HUES6 (cell line): ENCODE results near the gene HMG20B.
"Not testable (repeated sequence)": the region's sequence is repeated elsewhere in the genome, so short reads cannot be mapped to it uniquely, and the experiment has no call there.

ENCODE experiments used
- H3K27ac ChIP-seq: 2 replicates; pipeline ENCODE4 v1.7.0; 2013; ENCODE audit warnings: low read depth, mild to moderate bottlenecking, low read length, inconsistent platforms
- H3K27me3 ChIP-seq: 2 replicates; pipeline ENCODE4 v1.6.1; 2013; ENCODE audit warnings: low read length; ENCODE audit not compliant: control insufficient read depth, insufficient read depth
- H3K36me3 ChIP-seq: 2 replicates; pipeline ENCODE4 v1.6.1; 2013; ENCODE audit warnings: low read length; ENCODE audit not compliant: control insufficient read depth, insufficient read depth
- H3K4me1 ChIP-seq: 2 replicates; pipeline ENCODE4 v1.6.1; 2013; ENCODE audit warnings: low read length; ENCODE audit not compliant: control insufficient read depth, insufficient read depth
- H3K4me3 ChIP-seq: 2 replicates; pipeline ENCODE4 v1.5.1; 2013; ENCODE audit warnings: low read depth, low read length
- H3K9ac ChIP-seq: one replicate; pipeline ENCODE4 v1.6.1; 2013; ENCODE audit warnings: mild to moderate bottlenecking, low read length
- H3K9me3 ChIP-seq: 2 replicates; pipeline ENCODE4 v1.6.1; 2013; ENCODE audit warnings: low read depth, low read length; ENCODE audit not compliant: control insufficient read depth, insufficient read depth

Gene HMG20B

DNA sequence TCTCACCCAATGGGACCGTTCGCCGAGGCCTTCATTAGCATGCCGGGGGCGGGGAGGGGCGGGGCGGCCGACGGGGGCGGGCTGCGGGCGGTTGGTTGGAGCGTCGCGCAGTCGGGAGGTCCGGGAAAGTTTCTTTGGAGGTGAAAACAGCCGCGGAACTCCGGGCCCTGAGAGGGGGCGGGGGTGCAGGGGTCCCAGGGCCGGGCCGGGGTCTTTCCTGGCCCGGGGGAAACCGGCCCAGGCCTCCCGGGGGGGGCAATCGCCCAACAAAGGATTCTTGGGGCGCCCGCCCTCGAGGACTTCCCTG is at the start of gene HMG20B:
HMG20B (plus strand) TSS at position 90 of the 307 bp plus-strand sequence. CDS start 366 bp downstream, outside the sequence.
- no peaks in the 10 kb centered on the region for H3K9me3 ChIP-seq
- peak within 1 kb of the TSS; percentile 93 for H3K4me3 ChIP-seq
- H3K27me3 ChIP-seq: no peaks in the 10 kb centered on the region
- H3K9ac ChIP-seq: peak within 1 kb of the TSS; percentile 68
- H3K27ac ChIP-seq: peak within 1 kb of the TSS; percentile 70; the same call in 1 of the 2 replicates
- H3K36me3 ChIP-seq: 0 out of 2 replicates have a peak, but pooled peaks cover 2% of the 10 kb centered on the region
- H3K4me1 ChIP-seq: peaks cover 8% of the 10 kb centered on the region

DNA sequence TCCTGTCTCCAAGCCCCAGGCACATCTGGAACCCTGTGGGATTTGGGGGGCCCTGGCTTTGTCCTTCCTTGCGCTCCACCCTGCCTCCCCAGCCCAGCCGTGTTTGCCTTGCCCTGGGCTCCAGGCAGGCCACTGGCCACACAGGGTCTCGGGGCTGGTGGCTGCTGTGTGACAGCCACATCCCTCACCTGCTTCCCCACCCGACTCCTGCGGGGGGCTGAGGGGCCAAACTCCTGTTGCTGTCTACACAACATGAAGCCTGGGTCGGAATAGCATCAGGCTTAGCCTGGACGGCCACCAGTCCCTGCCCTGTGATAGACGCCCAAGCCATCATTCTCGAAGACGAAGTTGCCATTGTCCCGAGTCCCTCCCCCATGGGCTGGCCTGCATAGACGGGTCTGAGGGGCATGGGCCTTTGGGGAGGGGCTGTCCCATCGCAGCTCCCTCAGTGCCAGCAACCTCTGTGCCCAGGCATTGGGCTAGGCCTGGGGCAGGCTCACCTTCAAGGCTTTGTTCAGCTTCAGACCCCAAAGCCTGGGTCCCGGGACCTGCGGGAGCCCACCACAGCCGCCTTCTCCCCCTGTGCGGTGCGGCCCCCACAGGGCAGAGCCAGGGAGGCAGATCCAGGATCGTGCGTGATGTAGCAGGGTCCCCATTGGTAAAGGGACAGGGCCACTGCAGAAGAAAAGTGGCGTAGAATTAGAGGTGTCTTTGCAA is 49.2 kb upstream of the HMG20B start:
- Histone ChIP-seq H3K27me3 (no peaks in the 10 kb centered on the region), H3K36me3 (peaks cover 52% of the 10 kb centered on the region), H3K4me3 (no peak overlapping the region), H3K9me3 (no peaks in the 10 kb centered on the region), H3K4me1 (peaks cover 26% of the 10 kb centered on the region), H3K27ac (no peak overlapping the region), H3K9ac (no peak overlapping the region)

DNA sequence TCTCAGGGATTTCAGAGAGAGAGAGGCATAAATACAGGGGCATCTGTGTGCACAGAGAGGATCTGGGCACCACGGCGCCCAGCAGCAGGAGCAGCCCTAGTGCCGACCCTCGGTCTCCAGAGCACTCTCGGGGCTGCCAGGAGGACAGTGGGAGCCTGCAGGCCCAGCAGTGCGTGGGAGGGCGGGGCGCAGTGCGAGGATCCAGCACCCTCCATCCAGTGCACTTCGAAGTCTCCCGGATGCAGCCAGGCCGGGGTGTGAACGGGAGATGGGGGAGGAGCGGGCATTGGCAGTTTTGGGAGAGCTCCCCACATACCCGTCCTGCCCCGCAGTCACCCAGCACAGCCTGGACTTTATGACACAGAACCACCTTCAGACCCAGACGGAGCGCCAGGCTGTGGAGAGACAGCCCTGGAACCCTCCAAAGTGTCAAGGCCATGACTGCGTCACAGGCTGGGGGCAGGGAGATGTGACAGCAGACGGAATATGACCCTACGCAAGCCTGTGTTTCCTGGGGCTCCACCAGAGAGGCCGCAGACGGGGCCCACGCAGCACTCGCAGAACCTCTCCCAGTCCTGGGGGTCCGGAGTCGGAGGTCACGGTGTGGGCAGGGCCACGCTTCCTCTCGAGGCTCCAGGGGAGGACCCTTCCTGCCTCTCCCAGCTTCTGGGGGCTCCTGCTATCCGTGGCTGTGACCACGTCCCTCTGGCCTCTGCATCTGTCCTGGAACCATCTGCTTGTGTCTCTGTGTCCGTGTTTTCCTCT is 48.5 kb upstream of the HMG20B start:
- no peak overlapping the region for H3K9ac ChIP-seq
- peaks cover 55% of the 10 kb centered on the region for H3K36me3 ChIP-seq
- H3K4me3 ChIP-seq: no peak overlapping the region
- H3K4me1 ChIP-seq: peaks cover 18% of the 10 kb centered on the region
- no peak overlapping the region for H3K27ac ChIP-seq
- H3K9me3 ChIP-seq: no peaks in the 10 kb centered on the region
- H3K27me3 ChIP-seq: no peaks in the 10 kb centered on the region

DNA sequence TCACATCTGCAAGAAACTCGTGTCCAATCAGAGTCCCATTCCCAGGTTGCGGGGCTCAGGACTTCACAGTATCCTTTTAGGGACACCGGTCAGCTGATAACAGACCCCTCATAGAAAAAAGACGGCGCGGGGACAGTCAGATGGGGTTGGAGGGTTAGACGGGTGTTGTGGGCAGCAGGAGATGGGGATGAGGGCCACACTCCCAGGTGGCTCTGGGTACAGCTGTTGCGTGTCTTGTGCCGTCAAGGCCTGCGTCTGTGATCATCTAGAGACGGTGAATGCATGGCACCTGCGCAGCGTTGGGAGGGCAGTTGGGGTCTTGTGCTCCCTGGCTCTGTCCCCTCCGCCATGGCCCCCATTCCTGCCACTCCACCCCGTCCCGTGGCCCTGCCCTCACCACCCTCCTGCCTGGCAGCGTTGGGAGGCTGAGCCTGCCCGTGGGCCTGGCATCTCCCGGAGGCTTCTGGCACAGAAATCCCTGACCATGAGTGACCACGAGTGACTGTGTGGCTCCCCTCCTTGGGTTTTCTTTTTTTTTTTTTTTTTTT is 47.8 kb upstream of the HMG20B start:
- Histone ChIP-seq H3K27me3 (no peaks in the 10 kb centered on the region), H3K9me3 (no peaks in the 10 kb centered on the region), H3K36me3 (peaks cover 51% of the 10 kb centered on the region), H3K27ac (no peak overlapping the region), H3K4me1 (peaks cover 11% of the 10 kb centered on the region; the same call in 1 of the 2 replicates), H3K9ac (no peak overlapping the region), H3K4me3 (no peak overlapping the region)

DNA sequence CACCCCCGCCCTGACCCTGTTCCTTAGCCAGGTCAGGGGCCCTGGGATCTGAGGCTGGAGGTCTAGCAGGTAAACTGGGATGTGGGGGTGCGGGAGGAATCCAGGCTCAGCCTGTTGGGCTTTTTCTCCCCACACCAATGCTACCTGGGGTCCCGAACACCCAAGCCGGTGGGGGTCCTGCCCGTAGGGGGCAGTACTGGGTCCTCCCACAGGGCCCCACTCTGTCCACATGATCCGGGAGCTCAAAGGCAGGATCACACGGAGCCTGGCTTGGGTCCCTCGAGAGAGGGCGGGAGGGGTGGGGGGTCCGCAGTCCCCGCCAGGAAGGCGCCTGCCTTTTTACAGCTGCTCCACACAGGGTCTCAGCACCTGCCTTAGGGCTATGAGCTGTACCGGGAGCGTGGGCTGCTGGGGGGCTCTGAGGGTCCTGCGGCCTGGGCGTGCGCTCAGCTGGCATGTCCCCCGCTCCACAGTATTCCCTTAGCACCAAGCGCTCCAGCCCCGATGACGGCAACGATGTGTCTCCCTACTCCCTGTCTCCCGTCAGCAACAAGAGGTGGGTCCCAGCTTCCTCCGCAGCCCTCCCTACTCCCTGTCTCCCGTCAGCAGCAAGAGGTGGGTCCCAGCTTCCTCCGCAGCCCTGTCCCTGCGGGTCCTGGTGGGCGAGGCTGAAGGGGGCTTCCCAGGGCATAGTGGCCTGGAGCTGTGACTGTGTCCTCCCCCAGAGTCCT is 46.1 kb upstream of the HMG20B start:
- H3K9ac ChIP-seq: no peak overlapping the region
- no peak overlapping the region for H3K27ac ChIP-seq
- no peaks in the 10 kb centered on the region for H3K4me1 ChIP-seq
- H3K4me3 ChIP-seq: no peak overlapping the region
- H3K27me3 ChIP-seq: no peaks in the 10 kb centered on the region
- H3K9me3 ChIP-seq: no peaks in the 10 kb centered on the region
- peaks cover 66% of the 10 kb centered on the region for H3K36me3 ChIP-seq

DNA sequence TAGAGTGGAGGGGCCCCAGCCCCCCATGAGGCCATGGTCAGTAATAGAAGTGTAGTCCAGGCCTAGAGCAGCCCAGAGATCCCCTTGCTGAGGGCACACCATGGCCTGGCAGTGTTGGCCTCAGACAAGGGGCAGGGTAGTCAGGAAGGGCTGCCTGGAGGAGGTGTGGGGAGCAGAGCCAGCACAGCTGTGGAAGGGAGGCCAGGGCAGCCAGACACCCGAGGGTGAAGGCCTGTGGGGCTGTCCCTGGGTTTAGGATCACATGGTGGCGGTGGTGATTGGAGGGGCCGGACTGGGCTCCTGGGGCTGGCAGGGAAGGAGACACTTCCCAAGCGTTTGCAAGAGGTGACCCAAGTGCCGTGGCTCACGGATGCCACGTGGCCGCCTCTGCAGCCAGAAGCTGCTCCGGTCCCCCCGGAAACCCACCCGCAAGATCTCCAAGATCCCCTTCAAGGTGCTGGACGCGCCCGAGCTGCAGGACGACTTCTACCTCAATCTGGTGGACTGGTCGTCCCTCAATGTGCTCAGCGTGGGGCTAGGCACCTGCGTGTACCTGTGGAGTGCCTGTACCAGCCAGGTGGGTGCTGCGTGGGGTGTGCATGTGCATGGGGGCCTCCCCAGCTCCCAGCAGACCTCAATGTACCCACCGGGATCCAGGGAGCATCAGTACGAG is 45.4 kb upstream of the HMG20B start:
- H3K36me3 ChIP-seq: peaks cover 68% of the 10 kb centered on the region

DNA sequence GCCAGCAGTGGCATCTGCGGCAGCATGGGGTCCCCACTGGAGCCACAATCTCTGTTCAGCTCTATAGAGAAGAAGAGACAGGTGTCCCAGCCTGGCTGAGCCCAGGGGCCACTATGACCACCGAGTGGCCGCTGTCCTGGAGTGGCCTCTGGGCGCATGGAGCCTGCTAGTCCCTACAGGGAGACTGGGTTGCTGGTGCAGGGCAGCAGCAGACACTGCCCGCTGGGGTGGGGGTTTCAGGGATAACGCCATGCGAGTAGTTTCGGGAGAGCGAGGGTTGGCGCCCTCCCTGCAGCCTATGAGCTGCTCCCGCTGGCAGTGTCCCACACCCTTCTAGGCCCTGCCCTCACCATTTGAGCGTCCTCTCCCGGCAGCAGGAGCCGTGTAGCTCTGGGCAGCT is 44.7 kb upstream of the HMG20B start:
- Histone ChIP-seq H3K9me3 (no peaks in the 10 kb centered on the region), H3K27ac (no peak overlapping the region), H3K9ac (no peak overlapping the region), H3K36me3 (peaks cover 75% of the 10 kb centered on the region), H3K4me1 (no peaks in the 10 kb centered on the region), H3K4me3 (no peak overlapping the region), H3K27me3 (no peaks in the 10 kb centered on the region)

More for the DNA sequence above, 45.4 kb upstream of the HMG20B start:
- Histone ChIP-seq H3K27ac (no peak overlapping the region), H3K9ac (no peak overlapping the region), H3K27me3 (no peaks in the 10 kb centered on the region), H3K4me1 (no peaks in the 10 kb centered on the region), H3K9me3 (no peaks in the 10 kb centered on the region), H3K4me3 (no peak overlapping the region)

DNA sequence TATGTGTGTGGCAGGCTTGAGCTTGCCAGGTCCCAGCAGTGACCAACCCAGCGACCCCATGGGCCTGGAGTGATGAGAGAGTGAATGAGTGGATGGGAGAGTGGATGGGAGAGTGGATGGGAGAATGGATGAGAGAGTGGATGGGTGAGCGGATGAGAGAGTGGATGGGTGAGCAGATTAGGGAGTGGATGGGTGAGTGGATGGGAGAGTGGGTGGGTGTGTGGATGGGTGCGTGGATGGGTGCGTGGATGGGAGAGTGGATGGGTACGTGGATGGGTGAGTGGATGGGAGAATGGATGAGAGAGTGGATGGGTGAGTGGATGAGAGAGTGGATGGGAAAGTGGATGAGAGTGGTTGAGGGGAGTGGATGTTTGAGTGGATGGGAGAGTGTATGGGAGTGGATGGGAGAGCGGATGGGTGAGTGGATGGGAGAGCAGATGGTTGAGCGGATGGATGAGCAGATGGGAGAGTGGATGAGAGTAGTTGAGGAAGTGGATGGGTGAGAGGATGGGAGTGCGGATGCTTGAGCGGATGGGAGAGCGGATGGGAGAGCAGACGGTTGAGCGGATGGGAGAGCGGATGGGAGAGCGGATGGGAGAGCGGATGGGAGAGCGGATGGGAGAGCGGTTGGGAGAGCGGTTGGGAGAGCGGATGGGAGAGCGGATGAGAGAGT is 44.1 kb upstream of the HMG20B start:
- H3K27me3 ChIP-seq: no peaks in the 10 kb centered on the region
- no peak overlapping the region for H3K4me3 ChIP-seq
- H3K36me3 ChIP-seq: peaks cover 75% of the 10 kb centered on the region
- H3K27ac ChIP-seq: no peak overlapping the region
- no peaks in the 10 kb centered on the region for H3K9me3 ChIP-seq
- no peaks in the 10 kb centered on the region for H3K4me1 ChIP-seq
- no peak overlapping the region for H3K9ac ChIP-seq

DNA sequence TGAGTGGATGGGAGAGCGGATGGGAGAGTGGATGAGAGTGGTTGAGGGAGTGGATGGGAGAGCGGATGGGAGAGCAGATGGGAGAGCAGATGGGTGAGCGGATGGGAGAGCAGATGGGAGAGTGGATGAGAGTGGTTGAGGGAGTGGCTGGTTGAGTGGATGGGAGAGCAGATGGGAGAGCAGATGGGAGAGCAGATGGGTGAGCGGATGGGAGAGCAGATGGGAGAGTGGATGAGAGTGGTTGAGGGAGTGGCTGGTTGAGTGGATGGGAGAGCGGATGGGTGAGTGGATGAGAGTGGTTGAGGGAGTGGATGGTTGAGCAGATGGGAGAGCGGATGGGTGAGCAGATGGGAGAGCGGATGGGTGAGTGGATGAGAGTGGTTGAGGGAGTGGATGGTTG is 43.4 kb upstream of the HMG20B start:
- peaks cover 75% of the 10 kb centered on the region for H3K36me3 ChIP-seq
- H3K9me3 ChIP-seq, H3K27me3 ChIP-seq, H3K4me3 ChIP-seq, H3K9ac ChIP-seq, H3K27ac ChIP-seq, H3K4me1 ChIP-seq: not testable (repeated sequence)

DNA sequence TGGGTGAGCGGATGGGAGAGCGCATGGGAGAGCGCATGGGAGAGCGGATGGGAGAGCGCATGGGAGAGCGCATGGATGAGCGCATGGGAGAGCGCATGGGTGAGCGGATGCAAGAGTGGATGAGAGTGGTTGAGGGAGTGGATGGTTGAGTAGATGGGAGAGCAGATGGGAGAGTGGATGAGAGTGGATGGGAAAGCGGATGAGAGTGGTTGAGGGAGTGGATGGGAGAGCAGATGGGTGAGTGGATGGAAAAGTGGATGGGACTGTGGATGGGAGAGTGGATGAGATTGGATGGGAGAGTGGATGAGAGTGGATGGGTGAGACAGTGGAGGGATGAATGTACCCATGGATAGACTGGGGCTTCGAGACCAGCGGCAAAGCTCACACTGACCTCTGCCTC is 42.4 kb upstream of the HMG20B start:
- H3K27ac ChIP-seq: no peak overlapping the region
- H3K27me3 ChIP-seq: no peaks in the 10 kb centered on the region
- H3K36me3 ChIP-seq: peaks cover 77% of the 10 kb centered on the region
- no peaks in the 10 kb centered on the region for H3K9me3 ChIP-seq
- no peak overlapping the region for H3K4me3 ChIP-seq
- H3K9ac ChIP-seq: no peak overlapping the region
- H3K4me1 ChIP-seq: no peaks in the 10 kb centered on the region
